Aorta (tissue), 5 donors: ENCODE measurements around the gene ZNRF3. TPM values are rescaled to one million over a fixed set of nuclear protein-coding genes. Genes with fewer than 3 reads are reported as not detected.

Experiments used
- ATAC-seq: fragments of 200-7000 bp; cut with Tn5 transposase; one replicate; pipeline ENCODE4 v1.9.1; 2022; ENCODE audit warnings: moderate library complexity; ENCODE audit not compliant: low FRiP score
- DNase-seq, 2 donors: peaks; one replicate each; pipeline ENCODE4 v3.0.0-alpha.2; 2020
- H3K27ac ChIP-seq, 2 donors: one replicate each; pipeline ENCODE4 v1.5.1; 2013; ENCODE audit warnings: low read length in 2 of 2, mild to moderate bottlenecking in 2 of 2, moderate library complexity in 2 of 2, control low read depth in 1 of 2, inconsistent platforms in 1 of 2, low read depth in 1 of 2
- H3K27me3 ChIP-seq, 2 donors: one replicate each; pipeline ENCODE4 v1.6.1; 2013; ENCODE audit warnings: control low read depth in 1 of 2, low read length in 1 of 2, mild to moderate bottlenecking in 1 of 2, moderate library complexity in 1 of 2; ENCODE audit not compliant: insufficient read depth in 2 of 2, control insufficient read depth in 1 of 2
- H3K36me3 ChIP-seq, 2 donors: one replicate each; pipeline ENCODE4 v1.6.1; 2013; ENCODE audit warnings: control low read depth in 1 of 2, low read length in 1 of 2, mild to moderate bottlenecking in 1 of 2; ENCODE audit not compliant: insufficient read depth in 2 of 2, control insufficient read depth in 1 of 2
- H3K4me1 ChIP-seq, 2 donors: one replicate each; pipeline ENCODE4 v1.6.1; 2013; ENCODE audit warnings: low read length in 2 of 2, control low read depth in 1 of 2, mild to moderate bottlenecking in 1 of 2, moderate library complexity in 1 of 2; ENCODE audit not compliant: insufficient read depth in 2 of 2, control insufficient read depth in 1 of 2
- H3K4me3 ChIP-seq, 2 donors: one replicate each; pipeline ENCODE4 v1.5.1; 2013; ENCODE audit warnings: low read length in 2 of 2, control low read depth in 1 of 2, mild to moderate bottlenecking in 1 of 2
- H3K9me3 ChIP-seq: one replicate; pipeline ENCODE4 v1.6.1; 2013; ENCODE audit warnings: mild to moderate bottlenecking, low read length; ENCODE audit not compliant: control insufficient read depth
- WGBS, 2 donors: extraction: QIAGEN DNeasy Blood & Tissue Kit; methylation state at CpG; one replicate each; pipeline ENCODE4 v1.1.7; 2013; 5-methylcytosine and 5-hydroxymethylcytosine counted together
- intact Hi-C, 2 donors: fragments of 100-400 bp; cut with DNase I; formaldehyde crosslinking; loops; one replicate each; pipeline versions ENCODE4 v1.14.2 to v1.15.0; 2022
- polyA plus RNA-seq, 2 donors: library from polyadenylated mRNA; stranded (reverse); fragments of 200-250 nt; gene quantifications; one replicate each; pipeline ENCODE4 v1.2.3, GENCODE V29; 2013
- total RNA-seq, 2 donors: library from RNA; stranded (reverse); fragmentation: NEBNext Ultra II Directional; extraction: Animal tissue kit (Norgen Biotek cat#: 25700); gene quantifications; one replicate each; pipeline ENCODE4 v1.2.1, GENCODE V29; 2021
- donor health status: healthy with polysubstance abuse.
- donor health status: Bipolar disorder and iron deficiency.
- donor health status: DM: no; HTN: no; CAD: no.
- donor health status: DM: no; HTN: no; CAD: no.
- donor health status: DM: yes; HTN: yes; CAD: no.

ZNRF3 gene
- total and polyA plus RNA-seq, 4 donors, result 1.4 to 11.8 (median 5.0) TPM

- DNase-seq (peak in 1 of 2 donors; percentile 51), ATAC-seq (no peak)
- intact Hi-C loops, result no loop called here
- Histone ChIP-seq H3K4me1 (peaks cover 2 to 7% of the 10 kb centered on the region in 2 donors), H3K27ac (peak overlapping the region in 1 of 2 donors; percentile 62), H3K4me3 (no peak overlapping the region), H3K27me3 (no peaks in the 10 kb centered on the region), H3K9me3 (no peaks in the 10 kb centered on the region), H3K36me3 (no peaks in the 10 kb centered on the region)
- 7 to 10% methylated on average over 5 of the region's 5 CpGs for WGBS, 2 donors
Measured at GRCh38 chr22:29009148-29009547, 125.8 kb downstream of the ZNRF3 start.

- intact Hi-C loops, result no loop called here
- Histone ChIP-seq H3K27ac (no peak overlapping the region), H3K27me3 (no peaks in the 10 kb centered on the region), H3K36me3 (no peaks in the 10 kb centered on the region), H3K4me3 (no peak overlapping the region), H3K9me3 (no peaks in the 10 kb centered on the region), H3K4me1 (peaks cover 2 to 7% of the 10 kb centered on the region in 2 donors)
- DNase-seq (no peak), ATAC-seq (no peak)
- 16 to 17% methylated on average over 14 of the region's 14 CpGs for WGBS, 2 donors
Measured at GRCh38 chr22:29011240-29012100, 128.1 kb downstream of the ZNRF3 start.

GRCh38 chr22:29012101-29012433, 128.7 kb downstream of the ZNRF3 start:
- Histone ChIP-seq H3K4me1 (peaks cover 2 to 7% of the 10 kb centered on the region in 2 donors), H3K27ac (no peak overlapping the region), H3K4me3 (no peak overlapping the region), H3K27me3 (no peaks in the 10 kb centered on the region), H3K9me3 (no peaks in the 10 kb centered on the region), H3K36me3 (no peaks in the 10 kb centered on the region)
- WGBS, 2 donors, result 50 to 54% methylated on average over 4 of the region's 4 CpGs
- ATAC-seq (no peak), DNase-seq (no peak)
- intact Hi-C loops, result no loop called here

GRCh38 chr22:29012952-29013351, 129.6 kb downstream of the ZNRF3 start:
- DNase-seq (no peak), ATAC-seq (no peak)
- no peak overlapping the region for H3K27ac ChIP-seq
- intact Hi-C loops, result no loop called here
- no peak overlapping the region for H3K4me3 ChIP-seq
- H3K4me1 ChIP-seq, result peaks cover 2 to 7% of the 10 kb centered on the region in 2 donors
- no peaks in the 10 kb centered on the region for H3K9me3 ChIP-seq
- no peaks in the 10 kb centered on the region for H3K27me3 ChIP-seq
- no peaks in the 10 kb centered on the region for H3K36me3 ChIP-seq
- 88 to 91% methylated on average over 4 of the region's 4 CpGs for WGBS, 2 donors

- no peak for DNase-seq
- intact Hi-C loops, result no loop called here
- ATAC-seq, result no peak
Measured at GRCh38 chr22:29014293-29014692, 130.9 kb downstream of the ZNRF3 start.

GRCh38 chr22:29014773-29015172, 131.4 kb downstream of the ZNRF3 start:
- intact Hi-C loops, result no loop called here
- Histone ChIP-seq H3K27ac (no peak overlapping the region), H3K4me3 (no peak overlapping the region), H3K36me3 (peaks cover 0 to 2% of the 10 kb centered on the region in 2 donors), H3K4me1 (peaks cover 2 to 7% of the 10 kb centered on the region in 2 donors), H3K9me3 (no peaks in the 10 kb centered on the region), H3K27me3 (no peaks in the 10 kb centered on the region)
- DNase-seq, result no peak
- ATAC-seq, result no peak
- WGBS, 2 donors, result 93 to 98% methylated on average over 4 of the region's 4 CpGs

More at GRCh38 chr22:29014293-29014692, 130.9 kb downstream of the ZNRF3 start:
- peaks cover 2 to 7% of the 10 kb centered on the region in 2 donors for H3K4me1 ChIP-seq
- H3K27ac ChIP-seq, result no peak overlapping the region
- no peak overlapping the region for H3K4me3 ChIP-seq
- WGBS, 2 donors, result 94 to 95% methylated on average over 4 of the region's 4 CpGs
- H3K9me3 ChIP-seq, result no peaks in the 10 kb centered on the region
- H3K27me3 ChIP-seq, result no peaks in the 10 kb centered on the region
- peaks cover 0 to 2% of the 10 kb centered on the region in 2 donors for H3K36me3 ChIP-seq

GRCh38 chr22:29016067-29016938, 132.9 kb downstream of the ZNRF3 start:
- intact Hi-C loops, result no loop called here
- Histone ChIP-seq H3K27ac (no peak overlapping the region), H3K9me3 (no peaks in the 10 kb centered on the region), H3K4me3 (no peak overlapping the region), H3K27me3 (no peaks in the 10 kb centered on the region), H3K36me3 (peaks cover 0 to 2% of the 10 kb centered on the region in 2 donors), H3K4me1 (peaks cover 2 to 7% of the 10 kb centered on the region in 2 donors)
- no peak for ATAC-seq
- 94 to 95% methylated on average over 3 of the region's 3 CpGs for WGBS, 2 donors
- no peak for DNase-seq

GRCh38 chr22:29018293-29019189, 135.2 kb downstream of the ZNRF3 start:
- WGBS, 2 donors, result 95 to 98% methylated on average over 4 of the region's 4 CpGs
- Histone ChIP-seq H3K27me3 (no peaks in the 10 kb centered on the region), H3K9me3 (no peaks in the 10 kb centered on the region), H3K4me3 (no peak overlapping the region), H3K27ac (no peak overlapping the region), H3K4me1 (no peaks in the 10 kb centered on the region), H3K36me3 (peaks cover 0 to 2% of the 10 kb centered on the region in 2 donors)
- no peak for DNase-seq
- intact Hi-C loops, result no loop called here
- ATAC-seq, result no peak
